Measurements from ENCODE around the gene ARHGAP18.

ARHGAP18 gene

GRCh38 chr6:129663531-129663930, 46.4 kb downstream of the ARHGAP18 start:
- DNase-seq = no peak

- DNase-seq = no peak
Measured at GRCh38 chr6:129662980-129663431, 47.0 kb downstream of the ARHGAP18 start.

- DNase-seq = no peak
Measured at GRCh38 chr6:129662406-129662766, 47.6 kb downstream of the ARHGAP18 start.

GRCh38 chr6:129661536-129662405, 48.2 kb downstream of the ARHGAP18 start:
- no peak for DNase-seq

- no peak for DNase-seq
Measured at GRCh38 chr6:129660346-129660676, 49.7 kb downstream of the ARHGAP18 start.

- DNase-seq = no peak
Measured at GRCh38 chr6:129659590-129660345, 50.2 kb downstream of the ARHGAP18 start.

GRCh38 chr6:129659167-129659566, 50.8 kb downstream of the ARHGAP18 start:
- no peak for DNase-seq

GRCh38 chr6:129657483-129657882, 52.5 kb downstream of the ARHGAP18 start:
- DNase-seq = peak; percentile 63

GRCh38 chr6:129655334-129655733, 54.6 kb downstream of the ARHGAP18 start:
- peak in 1 of 2 donors; percentile 22 for DNase-seq

GRCh38 chr6:129653746-129654145, 56.2 kb downstream of the ARHGAP18 start:
- no peak for DNase-seq

- DNase-seq = no peak
Measured at GRCh38 chr6:129653229-129653628, 56.7 kb downstream of the ARHGAP18 start.

- no peak for DNase-seq
Measured at GRCh38 chr6:129651291-129651691, 58.7 kb downstream of the ARHGAP18 start.

- peak in 1 of 2 donors; percentile 2 for DNase-seq
Measured at GRCh38 chr6:129648819-129649491, 61.0 kb downstream of the ARHGAP18 start.

- no peak for DNase-seq
Measured at GRCh38 chr6:129647044-129647443, 62.9 kb downstream of the ARHGAP18 start.

- DNase-seq = no peak
Measured at GRCh38 chr6:129646642-129647041, 63.3 kb downstream of the ARHGAP18 start.

GRCh38 chr6:129645830-129646579, 64.0 kb downstream of the ARHGAP18 start:
- DNase-seq = no peak

- peak; percentile 29 to 59 for DNase-seq
Measured at GRCh38 chr6:129645106-129645829, 64.7 kb downstream of the ARHGAP18 start.

GRCh38 chr6:129644567-129645015, 65.4 kb downstream of the ARHGAP18 start:
- peak in 1 of 2 donors; percentile 19 for DNase-seq

- peak in 1 of 2 donors; percentile 1 for DNase-seq
Measured at GRCh38 chr6:129643968-129644367, 66.0 kb downstream of the ARHGAP18 start.

- peak; percentile 74 to 80 for DNase-seq
Measured at GRCh38 chr6:129643176-129643575, 66.8 kb downstream of the ARHGAP18 start.

- no peak for DNase-seq
Measured at GRCh38 chr6:129642322-129642721, 67.7 kb downstream of the ARHGAP18 start.

GRCh38 chr6:129641344-129641743, 68.6 kb downstream of the ARHGAP18 start:
- DNase-seq = peak in 1 of 2 donors; percentile 1
